Uterus (tissue), 4 donors: Measurements from ENCODE around the gene KLHDC3. TPM values are rescaled to one million over a fixed set of nuclear protein-coding genes. Genes with fewer than 3 reads are reported as not detected.
A peak's percentile ranks its signal among the peaks of the same experiment; 100 is the strongest.

ENCODE experiments used
- DNase-seq, 2 donors: peaks; one replicate each; pipeline ENCODE4 v3.0.0-alpha.2; 2019 to 2020
- H3K27ac ChIP-seq, 2 donors: fragments of 200-600 bp; sonication (generic); 1 replicate in 1 of 2; 2 replicates in 1 of 2; pipeline ENCODE4 v1.5.1; 2016 to 2018
- H3K27me3 ChIP-seq, 2 donors: fragments of 200-600 bp; sonication (generic); one replicate each; pipeline ENCODE4 v1.5.1; 2018 to 2019; ENCODE audit warnings: control low read depth in 1 of 2
- H3K36me3 ChIP-seq, 2 donors: fragments of 200-600 bp; sonication (generic); one replicate each; pipeline ENCODE4 v1.5.1; 2019; ENCODE audit warnings: control low read depth in 1 of 2
- H3K4me1 ChIP-seq, 2 donors: fragments of 200-600 bp; sonication (generic); one replicate each; pipeline ENCODE4 v1.5.1; 2018 to 2019; ENCODE audit warnings: control low read depth in 1 of 2
- H3K4me3 ChIP-seq, 2 donors: fragments of 200-600 bp; sonication (generic); 1 replicate in 1 of 2; 2 replicates in 1 of 2; pipeline ENCODE4 v1.5.1; 2018 to 2019; ENCODE audit warnings: mild to moderate bottlenecking in 1 of 2
- H3K9me3 ChIP-seq, 2 donors: fragments of 200-600 bp; sonication (generic); one replicate each; pipeline ENCODE4 v1.5.1; 2019; ENCODE audit warnings: control low read depth in 1 of 2
- POLR2A ChIP-seq, 2 donors: fragments of 450-650 bp; IDR thresholded peaks; one replicate each; pipeline ENCODE4 v1.6.1; 2016; ENCODE audit warnings: antibody characterized with exemption in 2 of 2, mild to moderate bottlenecking in 1 of 2, moderate library complexity in 1 of 2
- intact Hi-C: fragments of 100-400 bp; cut with DNase I; formaldehyde crosslinking; loops from one replicate; pipeline ENCODE4 v1.15.1; 2023; ENCODE audit warnings: low total_unique reads
- total RNA-seq, 4 donors: library from RNA; depleted of rRNA in 3 of 4; stranded (reverse); fragments of >200 nt in 3 of 4; gene quantifications; one replicate each; pipeline versions ENCODE4 v1.1.0 to v1.2.4, GENCODE V29; 2014 to 2023
- TF ChIP-seq, protein P1 (sequence below), 4 experiments: fragments of 200-600 bp in 2 of 4; fragments of 450-650 bp in 2 of 4; sonication (generic) in 2 of 4; IDR thresholded peaks; one replicate each; pipeline ENCODE4 v1.5.1; 2016 to 2019; ENCODE audit warnings: antibody characterized with exemption in 4 of 4, mild to moderate bottlenecking in 2 of 4, moderate library complexity in 1 of 4
- donor health status: DM: yes; HTN: yes; CAD: no.

Gene KLHDC3
- total RNA-seq, 4 donors from 2014 or later: 19.7 to 152 (median 56.8) TPM

DNA sequence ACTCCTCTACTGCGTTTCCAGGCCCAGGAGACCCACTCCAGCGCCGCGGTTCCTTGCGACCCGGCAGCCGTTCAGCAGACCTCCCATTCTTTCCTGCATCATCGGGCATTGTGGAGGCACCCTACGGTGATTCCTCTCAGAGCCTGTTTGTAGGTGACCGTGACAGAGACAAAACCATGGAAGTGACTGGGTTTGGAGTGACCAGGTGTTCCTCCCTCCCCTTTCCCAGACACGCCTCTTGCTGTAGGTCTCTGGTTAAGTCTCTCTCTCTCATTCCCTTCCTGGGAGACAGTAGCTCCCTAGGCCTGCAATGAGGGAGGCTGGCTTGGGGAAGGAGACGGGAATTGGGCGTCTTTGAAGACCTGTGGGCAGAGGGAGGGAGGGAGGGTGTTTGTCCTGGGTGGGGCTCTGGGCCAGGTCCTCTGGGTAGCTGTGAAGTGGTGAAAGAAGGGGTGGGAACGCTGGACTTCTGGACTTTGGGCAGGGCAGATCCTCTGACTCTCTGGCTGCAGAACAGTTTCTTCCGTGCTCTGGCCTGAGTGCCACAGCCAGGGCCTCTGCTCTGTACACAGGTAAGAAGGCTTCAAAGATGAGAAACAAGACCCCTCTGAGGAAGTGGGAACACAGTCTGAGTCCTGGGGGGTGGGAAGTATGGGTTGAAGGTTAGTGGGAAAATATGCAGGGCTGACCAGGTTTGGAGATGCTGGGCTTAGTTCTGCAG, 46.1 kb downstream of the KLHDC3 start:
- peak overlapping the region; percentile 85 to 90 for H3K27ac ChIP-seq
- peaks cover 9 to 10% of the 10 kb centered on the region in 2 donors for H3K4me1 ChIP-seq
- H3K9me3 ChIP-seq: no peaks in the 10 kb centered on the region
- no peaks in the 10 kb centered on the region for H3K27me3 ChIP-seq
- intact Hi-C loops: no loop called here
- no peaks in the 10 kb centered on the region for H3K36me3 ChIP-seq
- peak overlapping the region; percentile 88 to 90 for H3K4me3 ChIP-seq
- no peak for DNase-seq
- TF ChIP-seq POLR2A (IDR thresholded peaks at IDR 0.05): no peak
- TF ChIP-seq, protein P1, sequence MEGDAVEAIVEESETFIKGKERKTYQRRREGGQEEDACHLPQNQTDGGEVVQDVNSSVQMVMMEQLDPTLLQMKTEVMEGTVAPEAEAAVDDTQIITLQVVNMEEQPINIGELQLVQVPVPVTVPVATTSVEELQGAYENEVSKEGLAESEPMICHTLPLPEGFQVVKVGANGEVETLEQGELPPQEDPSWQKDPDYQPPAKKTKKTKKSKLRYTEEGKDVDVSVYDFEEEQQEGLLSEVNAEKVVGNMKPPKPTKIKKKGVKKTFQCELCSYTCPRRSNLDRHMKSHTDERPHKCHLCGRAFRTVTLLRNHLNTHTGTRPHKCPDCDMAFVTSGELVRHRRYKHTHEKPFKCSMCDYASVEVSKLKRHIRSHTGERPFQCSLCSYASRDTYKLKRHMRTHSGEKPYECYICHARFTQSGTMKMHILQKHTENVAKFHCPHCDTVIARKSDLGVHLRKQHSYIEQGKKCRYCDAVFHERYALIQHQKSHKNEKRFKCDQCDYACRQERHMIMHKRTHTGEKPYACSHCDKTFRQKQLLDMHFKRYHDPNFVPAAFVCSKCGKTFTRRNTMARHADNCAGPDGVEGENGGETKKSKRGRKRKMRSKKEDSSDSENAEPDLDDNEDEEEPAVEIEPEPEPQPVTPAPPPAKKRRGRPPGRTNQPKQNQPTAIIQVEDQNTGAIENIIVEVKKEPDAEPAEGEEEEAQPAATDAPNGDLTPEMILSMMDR (IDR thresholded peaks at IDR 0.05): no peak

DNA sequence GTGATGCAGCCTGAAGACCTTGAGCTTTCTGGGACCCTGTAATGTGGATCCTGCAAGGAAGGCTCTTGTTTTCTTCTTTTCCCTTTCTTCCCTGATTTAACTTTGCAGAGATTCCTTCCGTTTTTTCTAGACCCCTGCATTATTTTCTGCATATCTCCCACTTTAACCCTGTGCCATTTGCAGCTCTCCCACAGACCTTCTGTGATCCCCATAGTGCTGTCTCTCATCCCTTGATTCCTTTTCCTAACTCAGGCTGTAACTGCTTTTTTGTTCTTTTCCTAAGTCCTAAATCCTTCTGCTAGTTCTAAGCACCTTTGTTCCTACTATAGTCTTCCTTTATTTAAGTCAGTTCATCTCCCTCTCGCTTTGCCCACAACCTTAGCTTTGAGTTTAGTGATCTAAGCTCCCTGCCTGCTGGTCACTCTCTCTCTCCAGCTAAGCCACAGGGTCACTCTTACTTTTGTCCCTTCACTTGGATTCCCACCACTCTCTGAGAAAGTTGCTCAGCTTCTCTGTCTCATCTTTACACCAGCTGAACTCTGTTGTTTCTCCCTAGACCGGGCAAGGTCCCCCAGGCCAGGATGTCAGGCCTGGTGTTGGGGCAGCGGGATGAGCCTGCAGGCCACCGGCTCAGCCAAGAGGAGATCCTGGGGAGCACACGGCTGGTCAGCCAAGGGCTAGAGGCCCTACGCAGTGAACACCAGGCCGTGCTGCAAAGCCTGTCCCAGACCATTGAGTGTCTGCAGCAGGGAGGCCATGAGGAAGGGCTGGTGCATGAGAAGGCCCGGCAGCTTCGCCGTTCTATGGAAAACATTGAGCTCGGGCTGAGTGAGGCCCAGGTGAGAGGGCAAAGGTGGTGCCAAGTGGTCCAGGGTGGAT, 46.9 kb downstream of the KLHDC3 start:
- H3K4me1 ChIP-seq: peaks cover 9 to 10% of the 10 kb centered on the region in 2 donors
- H3K9me3 ChIP-seq: no peaks in the 10 kb centered on the region
- TF ChIP-seq POLR2A (IDR thresholded peaks at IDR 0.05): no peak
- TF ChIP-seq, protein P1 (IDR thresholded peaks at IDR 0.05): no peak
- intact Hi-C loops: no loop called here
- no peaks in the 10 kb centered on the region for H3K27me3 ChIP-seq
- no peaks in the 10 kb centered on the region for H3K36me3 ChIP-seq
- no peak for DNase-seq
- H3K4me3 ChIP-seq: peak overlapping the region in 1 of 2 donors; percentile 90
- no peak overlapping the region for H3K27ac ChIP-seq

DNA sequence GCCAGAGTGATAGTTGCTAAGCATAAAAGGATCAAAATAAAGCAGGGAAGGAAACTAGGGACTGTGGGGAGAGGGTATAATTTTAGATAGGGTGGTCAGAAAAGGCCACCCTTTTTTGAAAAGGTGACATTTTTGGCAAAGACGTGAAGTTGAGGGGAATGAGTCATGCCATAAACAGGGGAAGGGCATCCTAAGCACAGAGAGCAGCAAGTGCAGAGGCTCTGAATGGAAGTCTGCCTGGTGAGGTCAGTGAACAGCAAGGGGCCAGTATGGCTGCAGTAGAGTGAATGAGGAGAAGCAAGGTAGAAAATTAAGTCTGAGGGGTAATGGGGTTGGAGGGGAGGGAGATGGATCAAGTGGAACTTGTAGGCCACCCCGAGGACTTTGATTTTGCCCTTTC, 47.8 kb downstream of the KLHDC3 start:
- Histone ChIP-seq H3K36me3 (no peaks in the 10 kb centered on the region), H3K27me3 (no peaks in the 10 kb centered on the region), H3K4me3 (no peak overlapping the region), H3K9me3 (no peaks in the 10 kb centered on the region), H3K27ac (no peak overlapping the region), H3K4me1 (peaks cover 9 to 10% of the 10 kb centered on the region in 2 donors)
- DNase-seq: no peak
- TF ChIP-seq POLR2A (IDR thresholded peaks at IDR 0.05): no peak
- TF ChIP-seq, protein P1 (IDR thresholded peaks at IDR 0.05): no peak
- intact Hi-C loops: no loop called here

DNA sequence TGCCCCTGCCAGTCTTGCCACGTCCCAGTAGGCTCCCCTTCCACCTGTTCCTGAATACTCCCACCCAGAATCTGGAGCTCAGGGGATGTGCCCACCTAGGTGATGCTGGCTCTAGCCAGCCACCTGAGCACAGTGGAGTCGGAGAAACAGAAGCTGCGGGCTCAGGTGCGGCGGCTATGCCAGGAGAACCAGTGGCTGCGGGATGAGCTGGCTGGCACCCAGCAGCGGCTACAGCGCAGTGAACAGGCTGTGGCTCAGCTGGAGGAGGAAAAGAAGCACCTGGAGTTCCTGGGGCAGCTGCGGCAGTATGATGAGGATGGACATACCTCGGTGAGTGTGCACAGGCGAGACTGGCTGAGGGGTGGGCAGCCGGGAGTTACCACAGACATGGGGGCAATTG, 48.8 kb downstream of the KLHDC3 start:
- Histone ChIP-seq H3K4me3 (no peak overlapping the region), H3K27me3 (no peaks in the 10 kb centered on the region), H3K4me1 (peaks cover 9 to 10% of the 10 kb centered on the region in 2 donors), H3K27ac (no peak overlapping the region), H3K36me3 (no peaks in the 10 kb centered on the region), H3K9me3 (no peaks in the 10 kb centered on the region)
- no peak for DNase-seq
- TF ChIP-seq, protein P1 (IDR thresholded peaks at IDR 0.05): no peak
- TF ChIP-seq POLR2A (IDR thresholded peaks at IDR 0.05): no peak
- intact Hi-C loops: no loop called here
